PC-3 (cell line): ENCODE measurements around the gene C19orf33.
"Not testable (repeated sequence)": the region's sequence is repeated elsewhere in the genome, so short reads cannot be mapped to it uniquely, and the experiment has no call there.

Experiments
- CTCF ChIP-seq: fragments of 300-600 bp; sonication (generic); conservative IDR thresholded peaks from 2 replicates; pipeline ENCODE4 v1.5.1; 2017; ENCODE audit warnings: antibody characterized with exemption, low read depth, mild to moderate bottlenecking, low read length
- EZH2 ChIP-seq: fragments of 300-600 bp; sonication (generic); IDR thresholded peaks from one replicate; pipeline ENCODE4 v1.6.1; 2017; ENCODE audit warnings: antibody characterized with exemption, mild to moderate bottlenecking, low read length; ENCODE audit not compliant: unreplicated experiment
- EZH2phosphoT487 ChIP-seq: fragments of 300-600 bp; sonication (generic); IDR thresholded peaks from 2 replicates; pipeline ENCODE4 v1.6.1; 2018; ENCODE audit warnings: mild to moderate bottlenecking, antibody characterized with exemption, low read length, borderline replicate concordance

- TF ChIP-seq CTCF, EZH2phosphoT487, EZH2: not testable (repeated sequence)
Observed at GRCh38 chr19:38339011-38339410, 35.0 kb downstream of the C19orf33 start.
